ENCODE measurements around the gene CYTH2.
A peak's percentile ranks its signal among the peaks of the same experiment; 100 is the strongest.

Gene CYTH2

GRCh38 chr19:48469289-48469881 is at the start of gene CYTH2:
TSS of gene CYTH2 (plus strand) at chr19:48469369. CDS start at chr19:48469508, 139 bp downstream.
- DNase-seq (ENCODE audit: low read depth in 2 of 2) = peak; percentile 62 to 65

GRCh38 chr19:48421548-48421947 is 47.6 kb upstream of the CYTH2 start:
- DNase-seq (ENCODE audit: low read depth in 2 of 2) = no peak

- DNase-seq (ENCODE audit: low read depth in 2 of 2) = peak; percentile 43 to 44
Observed at GRCh38 chr19:48424694-48425219, 44.4 kb upstream of the CYTH2 start.

GRCh38 chr19:48428670-48429069 is 40.5 kb upstream of the CYTH2 start:
- no peak for DNase-seq (ENCODE audit: low read depth in 2 of 2)

GRCh38 chr19:48433337-48433736 is 35.8 kb upstream of the CYTH2 start:
- no peak for DNase-seq (ENCODE audit: low read depth in 2 of 2)

- DNase-seq (ENCODE audit: low read depth in 2 of 2) = no peak
Observed at GRCh38 chr19:48436586-48436985, 32.6 kb upstream of the CYTH2 start.

GRCh38 chr19:48441360-48442050 is 27.7 kb upstream of the CYTH2 start:
- DNase-seq (ENCODE audit: low read depth in 2 of 2) = no peak

- no peak for DNase-seq (ENCODE audit: low read depth in 2 of 2)
Observed at GRCh38 chr19:48442116-48443035, 26.8 kb upstream of the CYTH2 start.

- no peak for DNase-seq (ENCODE audit: low read depth in 2 of 2)
Observed at GRCh38 chr19:48443256-48443655, 25.9 kb upstream of the CYTH2 start.

- no peak for DNase-seq (ENCODE audit: low read depth in 2 of 2)
Observed at GRCh38 chr19:48443731-48444128, 25.4 kb upstream of the CYTH2 start.

- no peak for DNase-seq (ENCODE audit: low read depth in 2 of 2)
Observed at GRCh38 chr19:48444129-48444935, 24.8 kb upstream of the CYTH2 start.

- no peak for DNase-seq (ENCODE audit: low read depth in 2 of 2)
Observed at GRCh38 chr19:48444936-48445200, 24.3 kb upstream of the CYTH2 start.

GRCh38 chr19:48445256-48445605 is 23.9 kb upstream of the CYTH2 start:
- DNase-seq (ENCODE audit: low read depth in 2 of 2) = peak; percentile 89 to 90

GRCh38 chr19:48445606-48446481 is 23.3 kb upstream of the CYTH2 start, which contains the start of gene GRWD1:
TSS of gene GRWD1 (plus strand) at chr19:48445983. CDS start at chr19:48446006, 23 bp downstream.
- DNase-seq (ENCODE audit: low read depth in 2 of 2) = peak; percentile 92 to 93

GRCh38 chr19:48446579-48446978 is 22.6 kb upstream of the CYTH2 start:
- no peak for DNase-seq (ENCODE audit: low read depth in 2 of 2)

GRCh38 chr19:48448563-48448962 is 20.6 kb upstream of the CYTH2 start:
- DNase-seq (ENCODE audit: low read depth in 2 of 2) = no peak

GRCh38 chr19:48450441-48450840 is 18.7 kb upstream of the CYTH2 start:
- DNase-seq (ENCODE audit: low read depth in 2 of 2) = no peak

GRCh38 chr19:48450863-48451262 is 18.3 kb upstream of the CYTH2 start:
- DNase-seq (ENCODE audit: low read depth in 2 of 2) = no peak

GRCh38 chr19:48451624-48452023 is 17.5 kb upstream of the CYTH2 start:
- no peak for DNase-seq (ENCODE audit: low read depth in 2 of 2)

GRCh38 chr19:48452289-48453190 is 16.6 kb upstream of the CYTH2 start:
- DNase-seq (ENCODE audit: low read depth in 2 of 2) = no peak
